ENCODE measurements around the gene ZBTB47. TPM values are rescaled to one million over a fixed set of nuclear protein-coding genes. Genes with fewer than 3 reads are reported as not detected.

Gene ZBTB47
- total RNA-seq, 1 experiment from 2014 or later = 8.1 TPM

- Histone ChIP-seq H3K9me2 (ENCODE audit: insufficient read depth) (no peaks in the 10 kb centered on the region), H2AFZ (no peak overlapping the region), H3K4me1 (replicated peaks; ENCODE audit: insufficient read depth) (no peaks in the 10 kb centered on the region), H3K4me2 (no peak overlapping the region), H3K4me3 (no peak overlapping the region), H3F3A (ENCODE audit: insufficient read depth, low read depth) (no peaks in the 10 kb centered on the region), H3K9me3 (ENCODE audit: insufficient read depth, low read depth) (no peaks in the 10 kb centered on the region), H3K27ac (no peak overlapping the region), H3K79me2 (ENCODE audit: low read depth) (no peaks in the 10 kb centered on the region), H4K20me1 (ENCODE audit: insufficient read depth) (no peaks in the 10 kb centered on the region), H3K27me3 (ENCODE audit: insufficient read depth, low read depth) (no peaks in the 10 kb centered on the region), H3K36me3 (ENCODE audit: low read depth) (no peaks in the 10 kb centered on the region)
- TF ChIP-seq CTCF (conservative IDR thresholded peaks at IDR 0.05) = no peak
- DNase-seq = no peak
- ChIA-PET POLR2A (ENCODE audit: unreplicated experiment) (interaction anchor here (0.5 kb wide), 1 partner anchor 31 kb away, joined by 5 read pairs; no protein-coding TSS in a partner anchor), CTCF (no interaction called here)
- BruUV-seq (replicated peaks) = no TSS peak
- intact Hi-C loops (cut with micrococcal nuclease; ENCODE audit: unreplicated experiment) = no loop called here
Measured at GRCh38 chr3:42662037-42662812, 8.7 kb downstream of the ZBTB47 start.

- no peaks in the 10 kb centered on the region for H3K36me3 ChIP-seq (ENCODE audit: low read depth)
- no peaks in the 10 kb centered on the region for H3F3A ChIP-seq (ENCODE audit: insufficient read depth, low read depth)
- CTCF ChIA-PET = no interaction called here
- no peak overlapping the region for H2AFZ ChIP-seq
- intact Hi-C loops (cut with micrococcal nuclease; ENCODE audit: unreplicated experiment) = no loop called here
- no peaks in the 10 kb centered on the region for H3K27me3 ChIP-seq (ENCODE audit: insufficient read depth, low read depth)
- H3K79me2 ChIP-seq (ENCODE audit: low read depth) = no peaks in the 10 kb centered on the region
- POLR2A ChIA-PET (ENCODE audit: unreplicated experiment) = no interaction called here
- H3K4me1 ChIP-seq (replicated peaks; ENCODE audit: insufficient read depth) = no peaks in the 10 kb centered on the region
- TF ChIP-seq EZH2 (IDR thresholded peaks at IDR 0.05; ENCODE audit: low read depth) (no peak), CTCF (conservative IDR thresholded peaks at IDR 0.05) (no peak)
- H3K4me3 ChIP-seq = no peak overlapping the region
- H3K9me3 ChIP-seq (ENCODE audit: insufficient read depth, low read depth) = no peaks in the 10 kb centered on the region
- no peak for DNase-seq
- BruUV-seq (replicated peaks) = no TSS peak
- no peaks in the 10 kb centered on the region for H3K9me2 ChIP-seq (ENCODE audit: insufficient read depth)
- H3K4me2 ChIP-seq = no peak overlapping the region
- H4K20me1 ChIP-seq (ENCODE audit: insufficient read depth) = no peaks in the 10 kb centered on the region
- no peak overlapping the region for H3K27ac ChIP-seq
Measured at GRCh38 chr3:42662813-42663535, 9.5 kb downstream of the ZBTB47 start.

GRCh38 chr3:42663581-42664437 is 10.3 kb downstream of the ZBTB47 start:
- ChIA-PET POLR2A (ENCODE audit: unreplicated experiment) (interaction anchor here (0.7 kb wide), 1 partner anchor 107 kb away, joined by 6 read pairs; no protein-coding TSS in a partner anchor), CTCF (no interaction called here)
- H3K27me3 ChIP-seq (ENCODE audit: insufficient read depth, low read depth) = no peaks in the 10 kb centered on the region
- no peaks in the 10 kb centered on the region for H3K4me1 ChIP-seq (replicated peaks; ENCODE audit: insufficient read depth)
- H3K9me3 ChIP-seq (ENCODE audit: insufficient read depth, low read depth) = no peaks in the 10 kb centered on the region
- intact Hi-C loops (cut with micrococcal nuclease; ENCODE audit: unreplicated experiment) = no loop called here
- H3K79me2 ChIP-seq (ENCODE audit: low read depth) = no peaks in the 10 kb centered on the region
- DNase-seq = no peak
- no peak for TF ChIP-seq EZH2 (IDR thresholded peaks at IDR 0.05; ENCODE audit: low read depth)
- no peak for TF ChIP-seq CTCF (conservative IDR thresholded peaks at IDR 0.05)
- H3K4me3 ChIP-seq = no peak overlapping the region
- H3K9me2 ChIP-seq (ENCODE audit: insufficient read depth) = no peaks in the 10 kb centered on the region
- H3K27ac ChIP-seq = no peak overlapping the region
- H2AFZ ChIP-seq = no peak overlapping the region
- no peaks in the 10 kb centered on the region for H3F3A ChIP-seq (ENCODE audit: insufficient read depth, low read depth)
- BruUV-seq (replicated peaks) = no TSS peak
- no peak overlapping the region for H3K4me2 ChIP-seq
- H4K20me1 ChIP-seq (ENCODE audit: insufficient read depth) = no peaks in the 10 kb centered on the region
- no peaks in the 10 kb centered on the region for H3K36me3 ChIP-seq (ENCODE audit: low read depth)
